K562 (cell line): ENCODE data around the gene TMEM106B. TPM values are rescaled to one million over a fixed set of nuclear protein-coding genes. Genes with fewer than 3 reads are reported as not detected.

Experiments used
- HNRNPUL1 ChIP-seq: fragments of 200-400 bp; formaldehyde crosslinking; IDR thresholded peaks from 2 replicates; pipeline ENCODE4 v1.6.1; 2017; ENCODE audit warnings: low read length
- SMARCA5 ChIP-seq: fragments of 450-650 bp; IDR thresholded peaks from 2 replicates; pipeline ENCODE4 v1.6.1; 2016
- TCF3 ChIP-seq: sonication (generic); formaldehyde crosslinking; IDR thresholded peaks from 2 replicates; pipeline ENCODE4 v1.4.0; 2020; ENCODE audit warnings: mild to moderate bottlenecking, missing genetic modification reagents
- UBTF ChIP-seq, 2 experiments: IDR thresholded peaks; 2 replicates each; pipeline ENCODE4 v1.6.1; 2012; ENCODE audit warnings: improper control_type of control experiment in 2 of 2, low read depth in 2 of 2, low read length in 2 of 2, borderline replicate concordance in 1 of 2
- polyA plus RNA-seq, 8 experiments: library from polyadenylated mRNA; depleted of rRNA in 4 of 8; stranded (reverse) in 5 of 8; unstranded in 3 of 8; fragments of >200 nt; fragmentation: Nextera tagmentation in 2 of 8; fragmentation: Illumina TruSeq in 1 of 8; extraction: Ambion mirVana in 2 of 8; extraction: Trizol in 1 of 8; gene quantifications; 2 replicates each; pipeline versions ENCODE4 v1.2.1 to v1.2.3, GENCODE V29; 2011 to 2014; ENCODE audit warnings: inconsistent platforms in 1 of 8, missing spikeins in 1 of 8
- total RNA-seq, 7 experiments: library from RNA; depleted of rRNA in 6 of 7; stranded (reverse); fragments of >200 nt in 6 of 7; fragmentation: Illumina TruSeq in 2 of 7; extraction: Trizol in 2 of 7; gene quantifications; 2 replicates each; pipeline versions ENCODE4 v1.2.1 to v1.2.3, GENCODE V29; 2011 to 2021; ENCODE audit warnings: low replicate concordance in 1 of 7
- TF ChIP-seq, protein P1 (sequence below): fragments of 250-450 bp; sonication (Bioruptor Pico); IDR thresholded peaks from 2 replicates; pipeline ENCODE4 v1.5.0; 2020; ENCODE audit warnings: mild to moderate bottlenecking

Gene TMEM106B
- total and polyA plus RNA-seq, 9 of the 15 experiments (the other 6 are each of a cell fraction or from before 2014, with no cell fraction given), result 8.6 to 30.4 (median 18.7) TPM

DNA sequence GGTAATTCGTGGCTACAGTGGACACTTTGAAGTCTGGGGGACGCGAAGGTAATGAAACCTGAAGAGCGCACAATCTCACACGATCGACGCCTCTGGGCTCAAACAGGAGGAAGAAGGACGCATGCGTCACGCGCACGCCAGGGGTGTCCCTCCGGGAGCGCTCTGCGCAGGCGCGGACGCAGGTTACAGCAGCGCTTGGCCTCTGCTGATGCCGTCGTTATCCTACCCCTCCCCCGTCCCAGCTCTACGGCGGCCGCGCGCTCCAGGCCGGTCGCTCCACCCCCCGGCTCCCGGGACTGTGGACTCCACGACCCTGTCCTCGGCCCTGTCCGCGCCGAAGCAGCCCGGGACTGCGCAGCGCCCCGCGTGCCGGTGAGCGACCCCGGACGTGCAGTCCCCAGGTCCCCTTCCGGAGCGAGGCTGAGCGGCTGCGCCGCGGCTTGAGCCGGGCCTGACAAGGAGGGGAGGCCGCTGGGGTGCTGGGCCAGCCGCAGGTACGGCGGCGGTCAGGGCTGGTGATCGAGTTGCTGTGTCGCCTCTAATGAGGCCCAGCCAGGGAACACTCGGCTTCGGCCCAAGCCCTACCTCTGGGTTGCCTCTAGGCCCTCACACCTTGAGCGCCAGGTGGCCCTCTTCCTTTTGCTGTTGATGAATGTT, at the start of gene TMEM106B (continued):
- no peak; the same call in 1 of the 2 replicates for TF ChIP-seq TCF3 (CRISPR knock-in tag)
- TF ChIP-seq, protein P1, sequence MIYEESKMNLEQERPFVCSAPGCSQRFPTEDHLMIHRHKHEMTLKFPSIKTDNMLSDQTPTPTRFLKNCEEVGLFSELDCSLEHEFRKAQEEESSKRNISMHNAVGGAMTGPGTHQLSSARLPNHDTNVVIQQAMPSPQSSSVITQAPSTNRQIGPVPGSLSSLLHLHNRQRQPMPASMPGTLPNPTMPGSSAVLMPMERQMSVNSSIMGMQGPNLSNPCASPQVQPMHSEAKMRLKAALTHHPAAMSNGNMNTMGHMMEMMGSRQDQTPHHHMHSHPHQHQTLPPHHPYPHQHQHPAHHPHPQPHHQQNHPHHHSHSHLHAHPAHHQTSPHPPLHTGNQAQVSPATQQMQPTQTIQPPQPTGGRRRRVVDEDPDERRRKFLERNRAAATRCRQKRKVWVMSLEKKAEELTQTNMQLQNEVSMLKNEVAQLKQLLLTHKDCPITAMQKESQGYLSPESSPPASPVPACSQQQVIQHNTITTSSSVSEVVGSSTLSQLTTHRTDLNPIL (CRISPR knock-in tag), result no peak
- TF ChIP-seq UBTF (IDR thresholded peaks at IDR 0.05; ENCODE audit: borderline replicate concordance in 1 of 2, low read depth in 2 of 2, low read length in 2 of 2), result peak in 1 of 2 experiments; percentile 53; a peak in 2 of 4 replicates
- TF ChIP-seq SMARCA5, result no peak
- no peak for TF ChIP-seq HNRNPUL1
